ENCODE measurements around the gene ATF7IP2.
"Not testable (repeated sequence)": the region's sequence is repeated elsewhere in the genome, so short reads cannot be mapped to it uniquely, and the experiment has no call there.

The ATF7IP2 gene

GRCh38 chr16:10383626-10384025 is 2.2 kb upstream of the ATF7IP2 start:
- no peak for DNase-seq

GRCh38 chr16:10386517-10387100 is 748 bp downstream of the ATF7IP2 start:
- DNase-seq, result no peak

GRCh38 chr16:10387188-10387617 is 1.3 kb downstream of the ATF7IP2 start:
- no peak for DNase-seq

GRCh38 chr16:10388988-10389387 is 3.1 kb downstream of the ATF7IP2 start:
- DNase-seq, result no peak

GRCh38 chr16:10390330-10390729 is 4.5 kb downstream of the ATF7IP2 start:
- DNase-seq, result no peak

- no peak for DNase-seq
Measured at GRCh38 chr16:10390867-10391266, 5.0 kb downstream of the ATF7IP2 start.

GRCh38 chr16:10391339-10391738 is 5.5 kb downstream of the ATF7IP2 start:
- DNase-seq, result no peak

GRCh38 chr16:10402975-10403374 is 17.1 kb downstream of the ATF7IP2 start:
- DNase-seq, result no peak

GRCh38 chr16:10405386-10405939 is 19.6 kb downstream of the ATF7IP2 start:
- no peak for DNase-seq

- DNase-seq, result no peak
Measured at GRCh38 chr16:10408824-10409381, 23.0 kb downstream of the ATF7IP2 start.

- not testable (repeated sequence) for DNase-seq
Measured at GRCh38 chr16:10409713-10410112, 23.9 kb downstream of the ATF7IP2 start.

- DNase-seq, result no peak
Measured at GRCh38 chr16:10410469-10410868, 24.6 kb downstream of the ATF7IP2 start.

- no peak for DNase-seq
Measured at GRCh38 chr16:10412935-10413601, 27.2 kb downstream of the ATF7IP2 start.

- DNase-seq, result not testable (repeated sequence)
Measured at GRCh38 chr16:10418204-10418603, 32.3 kb downstream of the ATF7IP2 start.

- no peak for DNase-seq
Measured at GRCh38 chr16:10419701-10420100, 33.8 kb downstream of the ATF7IP2 start.

- DNase-seq, result no peak
Measured at GRCh38 chr16:10421596-10421995, 35.7 kb downstream of the ATF7IP2 start.

GRCh38 chr16:10428433-10429168 is 42.7 kb downstream of the ATF7IP2 start:
- DNase-seq, result no peak

- not testable (repeated sequence) for DNase-seq
Measured at GRCh38 chr16:10429299-10429969, 43.6 kb downstream of the ATF7IP2 start.

- DNase-seq, result no peak
Measured at GRCh38 chr16:10441726-10442125, 55.9 kb downstream of the ATF7IP2 start.

- DNase-seq, result no peak
Measured at GRCh38 chr16:10447289-10447688, 61.4 kb downstream of the ATF7IP2 start.

GRCh38 chr16:10452208-10453158 is 66.6 kb downstream of the ATF7IP2 start:
- not testable (repeated sequence) for DNase-seq

- no peak for DNase-seq
Measured at GRCh38 chr16:10453159-10453510, 67.3 kb downstream of the ATF7IP2 start.

All from RPMI8226 (cell line).